Stomach (tissue), 9 donors: ENCODE measurements around the gene SLC17A2. TPM values are rescaled to one million over a fixed set of nuclear protein-coding genes. Genes with fewer than 3 reads are reported as not detected.
"Not testable (repeated sequence)": the region's sequence is repeated elsewhere in the genome, so short reads cannot be mapped to it uniquely, and the experiment has no call there.

Source experiments
- DNase-seq, 2 donors: peaks; one replicate each; pipeline versions ENCODE4 v3.0.0 to v3.0.0-alpha.2; 2013 to 2019
- H3K27ac ChIP-seq, 5 donors: fragments of 200-600 bp in 4 of 5; sonication (generic) in 4 of 5; one replicate each; pipeline ENCODE4 v1.5.1; 2013 to 2019; ENCODE audit warnings: mild to moderate bottlenecking in 1 of 5, moderate library complexity in 1 of 5
- H3K27me3 ChIP-seq, 3 donors: fragments of 200-600 bp; sonication (generic); one replicate each; pipeline ENCODE4 v1.5.1; 2017 to 2019; ENCODE audit warnings: mixed run types in 1 of 3
- H3K36me3 ChIP-seq, 4 donors: fragments of 200-600 bp; sonication (generic); 1 replicate in 3 of 4; 2 replicates in 1 of 4; pipeline ENCODE4 v1.5.1; 2016 to 2019
- H3K4me1 ChIP-seq, 4 donors: fragments of 200-600 bp; sonication (generic); one replicate each; pipeline ENCODE4 v1.5.1; 2016 to 2019
- H3K4me3 ChIP-seq, 4 donors: fragments of 200-600 bp; sonication (generic) in 3 of 4; one replicate each; pipeline ENCODE4 v1.5.1; 2016 to 2019; ENCODE audit warnings: mild to moderate bottlenecking in 1 of 4
- H3K9me3 ChIP-seq, 4 donors: fragments of 200-600 bp; sonication (generic); one replicate each; pipeline ENCODE4 v1.5.1; 2016 to 2019
- CTCF ChIP-seq, 7 experiments: fragments of 450-650 bp in 4 of 7; fragments of 200-600 bp in 3 of 7; sonication (generic) in 3 of 7; IDR thresholded peaks; one replicate each; pipeline ENCODE4 v1.5.1; 2016 to 2019; ENCODE audit warnings: antibody characterized with exemption in 7 of 7, control low read depth in 2 of 7, mild to moderate bottlenecking in 1 of 7
- EP300 ChIP-seq: sonication (generic); formaldehyde crosslinking; IDR thresholded peaks from one replicate; pipeline ENCODE4 v1.6.1; 2017; ENCODE audit warnings: antibody characterized with exemption
- POLR2A ChIP-seq, 4 donors: fragments of 450-650 bp; IDR thresholded peaks; one replicate each; pipeline ENCODE4 v1.6.1; 2016; ENCODE audit warnings: antibody characterized with exemption in 4 of 4, control low read depth in 2 of 4, mild to moderate bottlenecking in 1 of 4, moderate library complexity in 1 of 4
- POLR2AphosphoS5 ChIP-seq, 3 donors: sonication (generic); formaldehyde crosslinking; IDR thresholded peaks; one replicate each; pipeline ENCODE4 v1.6.1; 2016; ENCODE audit warnings: antibody characterized with exemption in 3 of 3
- WGBS, 5 donors: extraction: QIAGEN DNeasy Blood & Tissue Kit in 3 of 5; methylation state at CpG; one replicate each; pipeline versions ENCODE4 v1.1.5 to v1.1.7; 2013 to 2018; 5-methylcytosine and 5-hydroxymethylcytosine counted together
- intact Hi-C: fragments of 100-400 bp; cut with DNase I; formaldehyde crosslinking; loops from one replicate; pipeline ENCODE4 v1.15.1; 2023; ENCODE audit warnings: low total_unique reads
- polyA plus RNA-seq, 3 donors: library from polyadenylated mRNA; stranded (reverse); fragments of 200-250 nt; gene quantifications; one replicate each; pipeline ENCODE4 v1.2.3, GENCODE V29; 2013
- total RNA-seq, 5 donors: library from RNA; depleted of rRNA; stranded (reverse); fragments of >200 nt; gene quantifications; one replicate each; pipeline versions ENCODE4 v1.1.0 to v1.2.3, GENCODE V29; 2014 to 2016
- donor health status: healthy with polysubstance abuse.
- donor health status: Bipolar disorder and iron deficiency.
- donor health status: healthy.

Gene SLC17A2
- total and polyA plus RNA-seq, 8 donors: not detected

GRCh38 chr6:25935953-25936352 lies 5.5 kb upstream of the SLC17A2 start:
- DNase-seq: no peak
- intact Hi-C loops: no loop called here
- H3K27ac ChIP-seq: no peak overlapping the region
- no peak overlapping the region for H3K4me3 ChIP-seq
- no peaks in the 10 kb centered on the region for H3K9me3 ChIP-seq
- H3K27me3 ChIP-seq: no peaks in the 10 kb centered on the region
- H3K4me1 ChIP-seq: no peaks in the 10 kb centered on the region
- TF ChIP-seq CTCF (IDR thresholded peaks at IDR 0.05) (no peak), POLR2AphosphoS5 (IDR thresholded peaks at IDR 0.05) (no peak), POLR2A (IDR thresholded peaks at IDR 0.05) (no peak), EP300 (no peak)
- WGBS, 5 donors: 89 to 95% (median 92%) methylated on average over 5 of the region's 5 CpGs
- no peaks in the 10 kb centered on the region for H3K36me3 ChIP-seq

- H3K4me3 ChIP-seq: no peak overlapping the region
- no peaks in the 10 kb centered on the region for H3K9me3 ChIP-seq
- no peaks in the 10 kb centered on the region for H3K36me3 ChIP-seq
- intact Hi-C loops: no loop called here
- no peaks in the 10 kb centered on the region for H3K27me3 ChIP-seq
- WGBS, 5 donors: 20 to 49% (median 40%) methylated on average over 3 of the region's 3 CpGs
- H3K27ac ChIP-seq: no peak overlapping the region
- H3K4me1 ChIP-seq: no peaks in the 10 kb centered on the region
- DNase-seq: no peak
- no peak for TF ChIP-seq POLR2A (IDR thresholded peaks at IDR 0.05)
Measured at GRCh38 chr6:25934735-25935313, 4.3 kb upstream of the SLC17A2 start.

GRCh38 chr6:25934156-25934555 lies 3.7 kb upstream of the SLC17A2 start:
- no peak for DNase-seq
- no peaks in the 10 kb centered on the region for H3K9me3 ChIP-seq
- no peak overlapping the region for H3K27ac ChIP-seq
- intact Hi-C loops: no loop called here
- H3K36me3 ChIP-seq: no peaks in the 10 kb centered on the region
- no peaks in the 10 kb centered on the region for H3K4me1 ChIP-seq
- 53 to 73% (median 60%) methylated on average over 2 of the region's 2 CpGs for WGBS, 5 donors
- no peak overlapping the region for H3K4me3 ChIP-seq
- no peak for TF ChIP-seq POLR2A (IDR thresholded peaks at IDR 0.05)
- TF ChIP-seq CTCF (IDR thresholded peaks at IDR 0.05): no peak
- no peak for TF ChIP-seq EP300
- no peak for TF ChIP-seq POLR2AphosphoS5 (IDR thresholded peaks at IDR 0.05)
- H3K27me3 ChIP-seq: no peaks in the 10 kb centered on the region

GRCh38 chr6:25931411-25931709 lies 869 bp upstream of the SLC17A2 start:
- Histone ChIP-seq H3K36me3 (no peaks in the 10 kb centered on the region), H3K27ac (no peak overlapping the region), H3K9me3 (no peaks in the 10 kb centered on the region), H3K27me3 (no peaks in the 10 kb centered on the region), H3K4me1 (peaks cover 0 to 13% (median 0%) of the 10 kb centered on the region in 4 donors), H3K4me3 (no peak overlapping the region)
- DNase-seq: no peak
- 60 to 88% (median 76%) methylated on average over 1 of the region's 1 CpG for WGBS, 5 donors
- TF ChIP-seq CTCF (IDR thresholded peaks at IDR 0.05) (no peak), EP300 (no peak), POLR2AphosphoS5 (IDR thresholded peaks at IDR 0.05) (no peak), POLR2A (IDR thresholded peaks at IDR 0.05) (no peak)
- intact Hi-C loops: no loop called here

- H3K4me3 ChIP-seq, H3K27ac ChIP-seq, H3K27me3 ChIP-seq, H3K9me3 ChIP-seq, intact Hi-C loops, H3K36me3 ChIP-seq, DNase-seq: not testable (repeated sequence)
- 89 to 98% (median 94%) methylated on average over 12 of the region's 12 CpGs for WGBS, 5 donors
- peaks cover 0 to 13% (median 0%) of the 10 kb centered on the region in 4 donors for H3K4me1 ChIP-seq
Measured at GRCh38 chr6:25929785-25930184, 706 bp downstream of the SLC17A2 start.
